Esophagus muscularis mucosa (tissue), 3 donors: Measurements from ENCODE around the gene CHST15.

Experiments
- POLR2A ChIP-seq: fragments of 450-650 bp; IDR thresholded peaks from one replicate; pipeline ENCODE4 v1.6.1; 2017; ENCODE audit warnings: antibody characterized with exemption, moderate library complexity, mild to moderate bottlenecking, low read depth
- POLR2AphosphoS5 ChIP-seq, 2 donors: sonication (generic); formaldehyde crosslinking; IDR thresholded peaks; one replicate each; pipeline ENCODE4 v1.6.1; 2017; ENCODE audit warnings: antibody characterized with exemption in 2 of 2
- TF ChIP-seq, protein P1 (sequence below), 3 experiments: fragments of 200-600 bp in 2 of 3; fragments of 450-650 bp in 1 of 3; sonication (generic) in 2 of 3; IDR thresholded peaks; one replicate each; pipeline ENCODE4 v1.5.1; 2017 to 2019; ENCODE audit warnings: antibody characterized with exemption in 3 of 3, mild to moderate bottlenecking in 2 of 3, moderate library complexity in 1 of 3

DNA sequence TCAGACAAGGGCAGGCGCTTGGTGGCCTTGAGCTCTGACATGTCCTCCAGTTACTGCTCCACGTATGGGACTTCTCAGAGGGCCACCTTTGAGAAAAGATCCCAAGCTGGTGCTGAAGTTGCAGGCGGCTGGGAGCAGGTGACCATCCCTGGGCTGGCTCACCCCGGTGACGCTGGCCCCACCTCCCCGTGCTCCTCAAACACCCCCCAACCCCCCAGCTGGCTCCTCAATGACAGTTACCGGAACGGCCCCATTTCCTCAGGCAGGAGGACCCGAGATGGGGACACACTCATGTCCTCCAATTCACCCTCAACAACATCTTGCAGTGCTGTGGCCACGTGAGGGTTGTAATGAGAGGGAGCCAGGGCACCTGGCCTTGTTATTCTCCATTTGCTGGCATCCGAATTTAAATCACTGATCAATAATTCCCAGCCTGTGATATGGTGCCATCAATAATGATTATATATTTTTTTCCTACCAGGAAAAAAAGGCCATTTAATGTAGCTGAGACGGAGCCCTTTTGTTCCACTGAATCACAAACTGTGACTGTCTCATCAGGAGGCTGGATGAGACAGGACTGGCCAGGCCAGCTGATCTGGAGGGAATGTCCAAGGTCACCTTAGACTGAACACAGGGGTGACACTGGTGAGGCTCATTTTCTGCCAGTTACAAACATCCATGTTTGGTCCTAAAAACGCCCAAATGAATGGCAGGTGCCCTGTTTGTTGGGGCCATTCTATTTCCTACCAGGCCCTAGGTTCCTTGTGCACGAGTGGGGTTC is 64.5 kb downstream of the CHST15 start:
- TF ChIP-seq, protein P1, sequence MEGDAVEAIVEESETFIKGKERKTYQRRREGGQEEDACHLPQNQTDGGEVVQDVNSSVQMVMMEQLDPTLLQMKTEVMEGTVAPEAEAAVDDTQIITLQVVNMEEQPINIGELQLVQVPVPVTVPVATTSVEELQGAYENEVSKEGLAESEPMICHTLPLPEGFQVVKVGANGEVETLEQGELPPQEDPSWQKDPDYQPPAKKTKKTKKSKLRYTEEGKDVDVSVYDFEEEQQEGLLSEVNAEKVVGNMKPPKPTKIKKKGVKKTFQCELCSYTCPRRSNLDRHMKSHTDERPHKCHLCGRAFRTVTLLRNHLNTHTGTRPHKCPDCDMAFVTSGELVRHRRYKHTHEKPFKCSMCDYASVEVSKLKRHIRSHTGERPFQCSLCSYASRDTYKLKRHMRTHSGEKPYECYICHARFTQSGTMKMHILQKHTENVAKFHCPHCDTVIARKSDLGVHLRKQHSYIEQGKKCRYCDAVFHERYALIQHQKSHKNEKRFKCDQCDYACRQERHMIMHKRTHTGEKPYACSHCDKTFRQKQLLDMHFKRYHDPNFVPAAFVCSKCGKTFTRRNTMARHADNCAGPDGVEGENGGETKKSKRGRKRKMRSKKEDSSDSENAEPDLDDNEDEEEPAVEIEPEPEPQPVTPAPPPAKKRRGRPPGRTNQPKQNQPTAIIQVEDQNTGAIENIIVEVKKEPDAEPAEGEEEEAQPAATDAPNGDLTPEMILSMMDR (IDR thresholded peaks at IDR 0.05), result no peak
- no peak for TF ChIP-seq POLR2AphosphoS5 (IDR thresholded peaks at IDR 0.05)
- TF ChIP-seq POLR2A, result no peak
